Lung (tissue), 12 donors: ENCODE data around the gene GLI3. TPM values are rescaled to one million over a fixed set of nuclear protein-coding genes. Genes with fewer than 3 reads are reported as not detected.

Source experiments
- ATAC-seq: fragments of 200-7000 bp; cut with Tn5 transposase; one replicate; pipeline ENCODE4 v1.9.1; 2020; ENCODE audit warnings: moderate number of reproducible peaks; ENCODE audit not compliant: insufficient read depth, low FRiP score
- DNase-seq, 3 donors: peaks; one replicate each; pipeline ENCODE4 v3.0.0-alpha.2; 2013 to 2017
- H3K27ac ChIP-seq, 2 donors: one replicate each; pipeline ENCODE4 v1.5.1; 2013; ENCODE audit warnings: mild to moderate bottlenecking in 2 of 2, moderate library complexity in 2 of 2, control low read depth in 1 of 2, inconsistent platforms in 1 of 2, low read depth in 1 of 2, low read length in 1 of 2
- H3K27me3 ChIP-seq, 3 donors: one replicate each; pipeline ENCODE4 v1.5.1; 2013; ENCODE audit warnings: low read length in 2 of 3; ENCODE audit not compliant: control insufficient read depth in 3 of 3, insufficient read depth in 3 of 3
- H3K36me3 ChIP-seq, 4 donors: one replicate each; pipeline ENCODE4 v1.5.1; 2013; ENCODE audit warnings: low read length in 4 of 4, mild to moderate bottlenecking in 1 of 4, moderate library complexity in 1 of 4; ENCODE audit not compliant: control insufficient read depth in 4 of 4, insufficient read depth in 4 of 4
- H3K4me1 ChIP-seq, 5 donors: one replicate each; pipeline ENCODE4 v1.5.1; 2013; ENCODE audit warnings: low read length in 5 of 5, mild to moderate bottlenecking in 2 of 5, moderate library complexity in 1 of 5; ENCODE audit not compliant: control insufficient read depth in 5 of 5, insufficient read depth in 5 of 5
- H3K4me3 ChIP-seq: one replicate; pipeline ENCODE4 v1.5.1; 2013; ENCODE audit warnings: mild to moderate bottlenecking, control low read depth, moderate library complexity
- H3K9ac ChIP-seq, 2 donors: one replicate each; pipeline ENCODE4 v1.5.1; 2013; ENCODE audit warnings: low read length in 2 of 2, control low read depth in 1 of 2; ENCODE audit not compliant: insufficient read depth in 1 of 2
- H3K9me3 ChIP-seq, 4 donors: one replicate each; pipeline ENCODE4 v1.5.1; 2013; ENCODE audit warnings: low read length in 3 of 4, mild to moderate bottlenecking in 1 of 4, moderate library complexity in 1 of 4; ENCODE audit not compliant: control insufficient read depth in 4 of 4, insufficient read depth in 3 of 4
- CTCF ChIP-seq: IDR thresholded peaks from 2 replicates; pipeline ENCODE4 v1.5.1; 2012; ENCODE audit warnings: mild to moderate bottlenecking; ENCODE audit errors: control extremely low read depth, extremely low read depth
- WGBS, 2 donors: extraction: QIAGEN DNeasy Blood & Tissue Kit; methylation state at CpG; one replicate each; pipeline ENCODE4 v1.1.7; 2013; 5-methylcytosine and 5-hydroxymethylcytosine counted together
- polyA plus RNA-seq, 2 donors: library from polyadenylated mRNA; stranded (reverse); fragments of 200-250 nt; gene quantifications; one replicate each; pipeline ENCODE4 v1.2.1, GENCODE V29; 2013
- total RNA-seq, 2 donors: library from RNA; depleted of rRNA in 1 of 2; stranded (reverse); fragments of >200 nt in 1 of 2; gene quantifications; one replicate each; pipeline ENCODE4 v1.2.1, GENCODE V29; 2014 to 2021
- donor health status: control.
- donor health status: control.
- donor health status: Bipolar disorder and iron deficiency.
- donor health status: healthy.
- donor health status: DM: yes; HTN: yes; CAD: no.

GLI3 gene
- total and polyA plus RNA-seq, 4 donors: 2.0 to 23.4 (median 10.3) TPM

- Histone ChIP-seq H3K9me3 (no peaks in the 10 kb centered on the region), H3K36me3 (peaks cover 0 to 5% (median 2%) of the 10 kb centered on the region in 4 donors), H3K27ac (no peak overlapping the region), H3K9ac (no peak overlapping the region), H3K4me1 (peaks cover 0 to 37% (median 4%) of the 10 kb centered on the region in 5 donors), H3K4me3 (no peak overlapping the region), H3K27me3 (no peaks in the 10 kb centered on the region)
- DNase-seq: no peak
- no peak for TF ChIP-seq CTCF
- no peak for ATAC-seq
- WGBS, 2 donors: 94 to 96% methylated on average over 4 of the region's 4 CpGs
These were observed 97.3 kb downstream of the GLI3 start for GRCh38 chr7:42139751-42140150.

- TF ChIP-seq CTCF: no peak
- Histone ChIP-seq H3K9me3 (no peaks in the 10 kb centered on the region), H3K27me3 (no peaks in the 10 kb centered on the region), H3K4me1 (peaks cover 0 to 34% (median 4%) of the 10 kb centered on the region in 5 donors), H3K27ac (no peak overlapping the region), H3K36me3 (peaks cover 0 to 4% (median 2%) of the 10 kb centered on the region in 4 donors), H3K9ac (no peak overlapping the region), H3K4me3 (no peak overlapping the region)
- DNase-seq: no peak
- no peak for ATAC-seq
- WGBS, 2 donors: 59 to 65% methylated on average over 6 of the region's 6 CpGs
These were observed 98.3 kb downstream of the GLI3 start for GRCh38 chr7:42138691-42139090.

GRCh38 chr7:42137941-42138340 is 99.1 kb downstream of the GLI3 start:
- no peak for TF ChIP-seq CTCF

GRCh38 chr7:42137431-42137830 is 99.6 kb downstream of the GLI3 start:
- Histone ChIP-seq H3K4me1 (peaks cover 0 to 34% (median 4%) of the 10 kb centered on the region in 5 donors), H3K4me3 (no peak overlapping the region), H3K27me3 (no peaks in the 10 kb centered on the region), H3K27ac (no peak overlapping the region), H3K36me3 (peaks cover 0 to 4% (median 2%) of the 10 kb centered on the region in 4 donors), H3K9ac (no peak overlapping the region), H3K9me3 (no peaks in the 10 kb centered on the region)
- 92 to 93% methylated on average over 3 of the region's 3 CpGs for WGBS, 2 donors
- no peak for ATAC-seq
- TF ChIP-seq CTCF: no peak
- no peak for DNase-seq

More at GRCh38 chr7:42137941-42138340, 99.1 kb downstream of the GLI3 start:
- Histone ChIP-seq H3K9me3 (no peaks in the 10 kb centered on the region), H3K36me3 (peaks cover 0 to 4% (median 2%) of the 10 kb centered on the region in 4 donors), H3K4me1 (peaks cover 0 to 34% (median 4%) of the 10 kb centered on the region in 5 donors), H3K27me3 (no peaks in the 10 kb centered on the region), H3K4me3 (no peak overlapping the region), H3K27ac (no peak overlapping the region), H3K9ac (no peak overlapping the region)
- no peak for ATAC-seq
- WGBS, 2 donors: 60 to 71% methylated on average over 4 of the region's 4 CpGs
- no peak for DNase-seq
